Activated naive CD4-positive, alpha-beta T cell (primary cell): ENCODE data around the gene DMBT1.

ENCODE experiments used
- DNase-seq, 4 experiments: peaks; one replicate each; lab custom pipeline; 2025; lab: John Stamatoyannopoulos, UW

The DMBT1 gene

GRCh38 chr10:122647383-122647968 lies 86.9 kb downstream of the DMBT1 start:
- DNase-seq = no peak

- DNase-seq = no peak
Observed at GRCh38 chr10:122648599-122649428, 88.3 kb downstream of the DMBT1 start.

GRCh38 chr10:122649903-122650302 lies 89.3 kb downstream of the DMBT1 start:
- DNase-seq = no peak

GRCh38 chr10:122650331-122650730 lies 89.8 kb downstream of the DMBT1 start:
- DNase-seq = no peak

GRCh38 chr10:122655524-122656307 lies 95.2 kb downstream of the DMBT1 start:
- no peak for DNase-seq

GRCh38 chr10:122656308-122656705 lies 95.8 kb downstream of the DMBT1 start:
- DNase-seq = no peak

GRCh38 chr10:122656741-122657140 lies 96.2 kb downstream of the DMBT1 start:
- no peak for DNase-seq

- DNase-seq = no peak
Observed at GRCh38 chr10:122657255-122657654, 96.7 kb downstream of the DMBT1 start.

- no peak for DNase-seq
Observed at GRCh38 chr10:122657729-122658128, 97.2 kb downstream of the DMBT1 start.

- DNase-seq = no peak
Observed at GRCh38 chr10:122658356-122659049, 97.9 kb downstream of the DMBT1 start.

- DNase-seq = no peak
Observed at GRCh38 chr10:122659126-122659525, 98.6 kb downstream of the DMBT1 start.

GRCh38 chr10:122659651-122660050 lies 99.1 kb downstream of the DMBT1 start:
- no peak for DNase-seq

GRCh38 chr10:122660696-122661095 lies 100.1 kb downstream of the DMBT1 start:
- no peak for DNase-seq

GRCh38 chr10:122662231-122662630 lies 101.7 kb downstream of the DMBT1 start:
- no peak for DNase-seq

GRCh38 chr10:122663516-122664130 lies 103.1 kb downstream of the DMBT1 start:
- no peak for DNase-seq

- no peak for DNase-seq
Observed at GRCh38 chr10:122664501-122664900, 103.9 kb downstream of the DMBT1 start.

GRCh38 chr10:122665329-122665860 lies 104.8 kb downstream of the DMBT1 start:
- no peak for DNase-seq

- DNase-seq = no peak
Observed at GRCh38 chr10:122665946-122666345, 105.4 kb downstream of the DMBT1 start.

GRCh38 chr10:122669045-122669444 lies 108.5 kb downstream of the DMBT1 start:
- no peak for DNase-seq

- no peak for DNase-seq
Observed at GRCh38 chr10:122669842-122670241, 109.3 kb downstream of the DMBT1 start.

- no peak for DNase-seq
Observed at GRCh38 chr10:122671355-122671754, 110.8 kb downstream of the DMBT1 start.
